ENCODE data around the gene CSRP1. TPM values are rescaled to one million over a fixed set of nuclear protein-coding genes. Genes with fewer than 3 reads are reported as not detected.
A peak's percentile ranks its signal among the peaks of the same experiment; 100 is the strongest.

The CSRP1 gene
- polyA plus RNA-seq, 2 of the 4 experiments (the other 2 are of a cell fraction), result 277 to 655 TPM

GRCh38 chr1:201552941-201553351 is 46.0 kb upstream of the CSRP1 start:
- FAIRE-seq, result no peak
- no peak overlapping the region for H3K4me3 ChIP-seq
- H3K4me2 ChIP-seq, result no peak overlapping the region
- peaks cover 11% of the 10 kb centered on the region for H3K4me1 ChIP-seq
- H3K9me3 ChIP-seq, result no peaks in the 10 kb centered on the region
- peak overlapping the region in 1 of 2 experiments; percentile 86; a peak in 3 of 6 replicates for H3K27ac ChIP-seq
- DNase-seq (ENCODE audit: low read depth in 1 of 2, low spot score in 1 of 2), result no peak
- ATAC-seq, result peak in 1 of 2 experiments; percentile 58; a peak in 2 of 6 replicates
- 75% methylated on average over 5 of the region's 5 CpGs for WGBS (ENCODE audit: missing lambda C conversion rate)
- POLR2A ChIA-PET, result no interaction called here
- CTCF ChIA-PET, result interaction anchor here (0.6 to 1.5 kb wide), 2 partner anchors 151 to 161 kb away, joined by 3 to 15 read pairs; no protein-coding TSS in a partner anchor
- TF ChIP-seq BHLHE40 (IDR thresholded peaks at IDR 0.05; ENCODE audit: low read depth, low read length) (no peak), JUN (IDR thresholded peaks at IDR 0.05) (no peak), ZNF302 (CRISPR knock-in tag; IDR thresholded peaks at IDR 0.05) (no peak), RAD21 (conservative IDR thresholded peaks at IDR 0.05 in 1 of 2, IDR thresholded peaks at IDR 0.05 in 1 of 2) (no peak), ESRRA (IDR thresholded peaks at IDR 0.05; ENCODE audit: borderline replicate concordance, low read length) (no peak), EHMT2 (IDR thresholded peaks at IDR 0.05; ENCODE audit: low read depth) (no peak), MAX (IDR thresholded peaks at IDR 0.05) (no peak), EP300 (IDR thresholded peaks at IDR 0.05) (no peak), CBX2 (IDR thresholded peaks at IDR 0.05; ENCODE audit: borderline replicate concordance, low read depth) (no peak), MAZ (IDR thresholded peaks at IDR 0.05; ENCODE audit: borderline replicate concordance, low read depth, low read length) (no peak), SMC3 (IDR thresholded peaks at IDR 0.05) (no peak), TP53 (CRISPR knock-in tag; IDR thresholded peaks at IDR 0.05) (no peak), HOXA7 (CRISPR knock-in tag; IDR thresholded peaks at IDR 0.05) (no peak), HOXB5 (CRISPR knock-in tag; IDR thresholded peaks at IDR 0.05) (no peak), JUNB (IDR thresholded peaks at IDR 0.05) (no peak), ZFP36 (IDR thresholded peaks at IDR 0.05; ENCODE audit: borderline replicate concordance, partially characterized antibody) (no peak)

- DNase-seq (ENCODE audit: low read depth in 1 of 2, low spot score in 1 of 2) (peak; percentile 57 to 69), ATAC-seq (peak; percentile 75 to 78), FAIRE-seq (no peak)
- no peak overlapping the region for H3K4me3 ChIP-seq
- POLR2A ChIA-PET, result no interaction called here
- no peaks in the 10 kb centered on the region for H3K9me3 ChIP-seq
- WGBS (ENCODE audit: missing lambda C conversion rate), result 68% methylated on average over 12 of the region's 12 CpGs
- CTCF ChIA-PET, result interaction anchor here (0.6 to 6.0 kb wide), 15 partner anchors 8 to 243 kb away, joined by 3 to 25 read pairs (median 3); no protein-coding TSS in a partner anchor
- TF ChIP-seq EHMT2 (IDR thresholded peaks at IDR 0.05; ENCODE audit: low read depth) (no peak), E2F6 (IDR thresholded peaks at IDR 0.05; ENCODE audit: borderline replicate concordance, low read depth) (no peak), FOSL2 (IDR thresholded peaks at IDR 0.05) (no peak), FOSL2 (CRISPR knock-in tag; IDR thresholded peaks at IDR 0.05) (peak; percentile 40)
- peaks cover 11% of the 10 kb centered on the region for H3K4me1 ChIP-seq
- peak overlapping the region; percentile 57 for H3K4me2 ChIP-seq
- H3K27ac ChIP-seq, result peak overlapping the region; percentile 59 to 86
These were observed 45.2 kb upstream of the CSRP1 start for GRCh38 chr1:201551877-201552731.

GRCh38 chr1:201551096-201551495 is 44.2 kb upstream of the CSRP1 start:
- no peak overlapping the region for H3K4me3 ChIP-seq
- no peak for TF ChIP-seq EHF (CRISPR knock-in tag; IDR thresholded peaks at IDR 0.05)
- no peak for TF ChIP-seq RCOR1 (IDR thresholded peaks at IDR 0.05; ENCODE audit: low read depth, low read length)
- TF ChIP-seq CBX2 (IDR thresholded peaks at IDR 0.05; ENCODE audit: borderline replicate concordance, low read depth), result no peak
- TF ChIP-seq HEYL (CRISPR knock-in tag; IDR thresholded peaks at IDR 0.05), result no peak
- TF ChIP-seq HDAC2 (IDR thresholded peaks at IDR 0.05), result no peak
- TF ChIP-seq CHD2 (IDR thresholded peaks at IDR 0.05; ENCODE audit: low read length, partially characterized antibody), result no peak
- TF ChIP-seq ZSCAN20 (CRISPR knock-in tag; IDR thresholded peaks at IDR 0.05), result no peak
- no peak for TF ChIP-seq RAD21 (conservative IDR thresholded peaks at IDR 0.05 in 1 of 2, IDR thresholded peaks at IDR 0.05 in 1 of 2)
- TF ChIP-seq ZFP36 (IDR thresholded peaks at IDR 0.05; ENCODE audit: borderline replicate concordance, partially characterized antibody), result no peak
- no peak for TF ChIP-seq HMGXB4 (CRISPR knock-in tag; IDR thresholded peaks at IDR 0.05; ENCODE audit: borderline replicate concordance)
- TF ChIP-seq POLR2A (IDR thresholded peaks at IDR 0.05; ENCODE audit: low read length), result no peak
- TF ChIP-seq RARB (CRISPR knock-in tag; IDR thresholded peaks at IDR 0.05), result no peak
- TF ChIP-seq CTCF (IDR thresholded peaks at IDR 0.05), result no peak
- WGBS (ENCODE audit: missing lambda C conversion rate), result 94% methylated on average over 3 of the region's 3 CpGs
- H3K4me1 ChIP-seq, result peaks cover 14% of the 10 kb centered on the region
- FAIRE-seq (no peak), DNase-seq (ENCODE audit: low read depth in 1 of 2, low spot score in 1 of 2) (no peak), ATAC-seq (no peak)
- ChIA-PET CTCF (interaction anchor here (0.8 to 6.0 kb wide), 11 partner anchors 9 to 242 kb away, joined by 3 to 25 read pairs (median 3); no protein-coding TSS in a partner anchor), POLR2A (no interaction called here)
- no peak overlapping the region for H3K4me2 ChIP-seq
- no peaks in the 10 kb centered on the region for H3K9me3 ChIP-seq
- H3K27ac ChIP-seq, result peak overlapping the region in 1 of 2 experiments; percentile 86; a peak in 2 of 6 replicates
